ENCODE measurements around the gene PSMB7.

Gene PSMB7

GRCh38 chr9:124343533-124344290 is 71.5 kb downstream of the PSMB7 start:
- DNase-seq: no peak

DNA sequence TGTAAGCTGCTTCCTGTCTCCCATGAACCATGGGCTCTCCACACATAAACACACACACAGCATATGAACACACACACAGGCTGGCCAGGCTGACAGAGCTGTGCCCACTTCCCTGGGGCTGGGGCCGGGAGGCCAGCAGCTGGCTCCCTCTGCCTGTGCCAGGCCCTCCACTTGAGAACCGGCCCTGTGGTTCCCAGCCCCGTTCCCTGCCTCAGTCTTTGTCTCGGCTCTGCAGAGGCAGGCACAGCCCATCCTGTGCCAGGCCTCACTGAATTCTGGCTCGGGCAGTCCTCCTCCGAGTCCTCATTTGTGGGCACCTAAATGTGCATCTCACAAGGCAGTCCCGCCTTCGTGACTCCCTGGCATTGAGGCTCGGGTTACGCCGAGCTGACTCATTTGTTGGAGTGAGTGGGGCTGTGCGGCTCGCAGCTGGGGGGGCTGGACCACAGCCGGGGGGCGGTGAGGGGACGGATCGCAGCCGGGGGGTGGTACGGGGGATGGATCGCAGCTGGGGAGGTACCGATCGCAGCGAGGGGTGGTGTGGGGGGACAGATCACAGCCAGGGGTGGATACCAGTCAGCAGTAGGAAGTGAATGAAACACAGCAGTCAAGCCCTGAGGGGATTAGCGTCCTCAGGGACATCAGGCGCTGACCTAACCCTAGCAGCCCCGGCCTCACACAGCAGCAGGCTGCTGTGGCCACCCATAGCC is 72.3 kb downstream of the PSMB7 start:
- DNase-seq: peak; percentile 80

GRCh38 chr9:124342402-124342775 is 72.9 kb downstream of the PSMB7 start:
- no peak for DNase-seq

DNA sequence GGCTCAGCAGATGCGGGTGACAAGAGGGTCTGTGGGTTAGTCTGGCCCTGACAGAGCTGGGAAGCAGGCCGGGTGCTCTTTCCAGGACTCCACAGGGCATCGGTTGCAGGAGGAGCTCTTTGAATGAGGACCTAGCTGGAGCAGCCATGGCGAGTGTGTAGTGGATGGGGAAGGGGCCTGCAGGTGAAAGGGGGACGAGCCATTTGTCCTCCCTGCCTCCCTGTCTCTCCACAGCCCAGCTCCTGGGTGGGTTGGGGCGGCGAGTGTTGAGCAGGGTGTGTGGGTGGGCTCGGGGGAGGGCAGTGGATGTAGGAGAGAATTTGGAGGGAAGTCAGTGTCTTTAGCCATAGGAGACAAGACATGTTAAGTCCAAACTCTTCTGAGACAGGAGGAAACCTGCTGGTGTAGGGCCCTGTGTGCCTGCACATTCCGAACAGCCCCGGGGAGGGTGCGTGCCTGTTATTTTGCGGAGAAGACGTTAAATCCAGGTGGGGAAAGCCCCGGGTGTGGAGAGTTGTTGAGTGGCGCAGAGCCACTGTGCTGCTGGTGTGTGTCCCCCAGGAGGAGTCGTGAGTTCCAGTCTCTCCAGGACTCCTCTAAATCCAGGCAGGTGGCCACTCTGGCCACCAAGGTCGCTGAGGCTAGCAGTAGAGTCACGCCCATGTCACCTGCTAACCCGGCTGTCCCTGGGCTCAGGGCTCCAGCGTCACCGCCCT is 73.6 kb downstream of the PSMB7 start:
- no peak for DNase-seq

DNA sequence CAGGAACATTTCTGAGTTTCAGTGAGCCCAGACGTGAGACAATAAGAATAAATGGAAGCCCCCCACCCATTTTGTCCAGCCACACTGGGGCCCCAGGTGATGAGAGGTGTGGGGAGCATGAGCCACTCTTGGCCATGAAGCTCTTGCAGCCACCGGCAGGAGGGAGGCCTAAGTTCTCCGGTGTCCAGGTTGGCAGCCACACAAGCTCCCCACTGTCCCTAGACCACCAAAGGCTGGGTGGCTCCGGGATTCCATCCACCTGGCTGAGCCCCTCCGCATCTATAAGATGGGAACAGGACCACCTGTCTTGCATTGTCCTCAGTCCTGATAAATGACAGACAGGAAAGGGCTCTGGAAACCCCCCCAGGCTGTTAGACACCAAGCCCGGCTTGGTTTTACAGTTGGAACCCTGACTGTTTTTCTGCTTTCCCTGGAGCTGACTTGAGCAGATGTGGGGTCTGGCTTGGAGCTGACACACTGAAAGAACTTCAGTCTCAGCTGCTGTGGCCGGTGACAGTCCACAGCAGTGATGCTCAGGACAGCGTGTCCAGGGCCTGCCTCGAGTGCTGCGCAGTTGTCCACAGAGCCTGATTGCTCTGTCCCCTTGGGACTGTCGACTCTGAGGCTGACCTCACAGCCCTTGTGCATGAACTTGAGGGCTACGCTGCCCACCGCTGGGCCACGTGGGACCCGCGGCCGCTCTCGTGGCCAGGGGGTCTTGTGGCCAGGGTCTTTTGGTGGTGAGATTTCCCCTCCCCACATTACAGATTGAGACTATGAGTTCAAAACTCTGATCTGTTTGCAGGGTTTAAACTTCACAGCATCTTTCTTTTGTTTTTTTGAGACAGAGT is 74.8 kb downstream of the PSMB7 start:
- DNase-seq: no peak

DNA sequence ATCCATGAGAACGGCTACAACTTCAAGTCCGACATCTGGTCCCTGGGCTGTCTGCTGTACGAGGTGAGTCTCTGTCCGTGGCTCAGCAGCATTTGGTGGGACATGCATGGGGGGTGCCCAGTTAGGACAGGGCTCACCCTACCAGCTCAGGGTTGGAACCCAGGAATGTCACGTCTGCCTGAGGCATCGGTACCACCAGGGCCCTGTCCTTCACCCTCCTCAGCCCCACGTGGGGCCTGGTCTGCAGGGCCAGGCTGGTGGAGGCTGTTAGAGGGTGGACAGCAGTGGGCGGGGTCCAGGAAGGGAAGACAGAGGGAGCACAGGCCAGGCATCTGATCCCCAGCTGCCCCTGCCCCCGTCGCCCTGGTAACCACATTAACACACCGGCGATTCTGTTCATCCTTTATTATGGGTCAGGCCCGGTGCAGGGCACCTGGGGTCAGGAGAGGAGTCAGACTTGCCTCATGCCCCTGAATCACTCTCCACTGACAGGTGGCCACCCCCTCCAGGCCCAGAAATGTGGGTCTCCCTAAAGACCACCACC is 75.6 kb downstream of the PSMB7 start:
- DNase-seq: no peak

DNA sequence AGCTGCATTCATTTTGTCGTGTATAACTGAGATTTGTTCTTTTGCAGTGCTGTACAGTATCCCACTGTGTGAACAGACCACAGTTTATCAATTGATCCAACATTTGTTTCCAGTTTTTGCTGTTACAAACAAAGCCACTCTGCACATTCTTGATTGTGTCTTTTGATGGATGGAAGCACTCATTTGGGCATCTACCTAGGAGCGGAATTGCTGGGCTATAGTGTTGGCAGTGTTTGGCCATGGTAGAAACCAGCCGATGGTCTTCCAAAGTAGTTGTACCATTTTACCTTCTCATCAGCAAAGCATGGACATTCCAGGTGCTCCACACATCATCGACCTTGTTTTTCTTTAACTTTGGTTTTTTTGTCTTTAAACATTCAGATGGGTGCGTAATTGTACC is 77.7 kb downstream of the PSMB7 start:
- no peak for DNase-seq

- no peak for DNase-seq
Measured at GRCh38 chr9:124335320-124335707, 79.9 kb downstream of the PSMB7 start.

DNA sequence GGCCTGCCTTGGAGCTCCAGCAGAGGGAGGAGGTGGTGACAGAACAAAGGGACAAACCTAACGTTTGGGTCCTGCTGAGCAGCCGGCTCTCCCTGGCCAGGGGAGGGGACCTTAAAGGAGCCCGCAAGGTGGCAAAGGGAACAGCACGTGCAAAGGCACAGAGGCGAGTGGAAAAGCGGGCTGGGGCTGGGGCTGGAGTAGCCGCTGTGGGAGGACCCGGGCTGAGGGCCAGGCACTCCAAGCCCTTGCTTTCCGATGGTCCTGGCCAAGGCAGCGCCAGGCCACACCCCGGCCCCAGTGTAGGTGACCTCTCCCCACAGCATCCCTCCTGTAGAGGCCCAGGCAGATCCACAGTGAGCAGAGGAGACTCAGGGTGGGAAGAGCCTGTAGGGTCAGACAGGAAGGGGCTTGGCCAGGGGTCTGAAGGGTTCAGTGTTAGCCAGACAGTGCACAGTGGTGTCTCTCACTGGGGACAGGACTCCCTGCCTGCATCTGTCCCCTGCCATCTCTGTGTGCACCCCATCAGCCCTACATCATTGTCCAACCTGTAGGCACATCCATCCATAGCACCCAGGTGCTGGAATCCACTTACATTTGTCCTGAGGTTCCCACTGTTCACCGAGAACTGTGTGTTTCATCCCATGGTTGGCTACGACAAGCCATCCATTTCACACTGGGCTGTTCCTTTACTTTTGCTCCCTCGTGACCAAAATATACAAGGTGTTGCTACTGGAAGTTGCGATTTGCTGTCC is 80.5 kb downstream of the PSMB7 start:
- no peak for DNase-seq

DNA sequence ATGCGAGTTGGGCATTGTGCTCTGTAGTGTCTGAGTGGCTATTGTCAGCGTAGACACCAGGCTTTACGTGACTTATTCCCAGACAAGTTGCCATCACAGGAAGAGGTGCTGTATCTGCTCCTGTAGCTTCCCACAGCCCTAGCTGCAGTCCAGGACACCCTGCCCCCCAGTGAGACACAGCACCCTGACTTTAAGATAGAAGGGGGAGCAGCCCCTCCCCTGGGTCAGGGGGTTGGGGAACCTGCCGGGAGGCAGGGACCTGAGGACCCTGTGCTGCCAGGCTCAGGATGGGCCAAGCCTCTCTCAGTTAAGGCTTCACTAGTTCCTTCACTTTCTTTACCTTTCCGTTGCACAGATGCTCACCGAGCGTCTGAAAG is 82.1 kb downstream of the PSMB7 start:
- no peak for DNase-seq

DNA sequence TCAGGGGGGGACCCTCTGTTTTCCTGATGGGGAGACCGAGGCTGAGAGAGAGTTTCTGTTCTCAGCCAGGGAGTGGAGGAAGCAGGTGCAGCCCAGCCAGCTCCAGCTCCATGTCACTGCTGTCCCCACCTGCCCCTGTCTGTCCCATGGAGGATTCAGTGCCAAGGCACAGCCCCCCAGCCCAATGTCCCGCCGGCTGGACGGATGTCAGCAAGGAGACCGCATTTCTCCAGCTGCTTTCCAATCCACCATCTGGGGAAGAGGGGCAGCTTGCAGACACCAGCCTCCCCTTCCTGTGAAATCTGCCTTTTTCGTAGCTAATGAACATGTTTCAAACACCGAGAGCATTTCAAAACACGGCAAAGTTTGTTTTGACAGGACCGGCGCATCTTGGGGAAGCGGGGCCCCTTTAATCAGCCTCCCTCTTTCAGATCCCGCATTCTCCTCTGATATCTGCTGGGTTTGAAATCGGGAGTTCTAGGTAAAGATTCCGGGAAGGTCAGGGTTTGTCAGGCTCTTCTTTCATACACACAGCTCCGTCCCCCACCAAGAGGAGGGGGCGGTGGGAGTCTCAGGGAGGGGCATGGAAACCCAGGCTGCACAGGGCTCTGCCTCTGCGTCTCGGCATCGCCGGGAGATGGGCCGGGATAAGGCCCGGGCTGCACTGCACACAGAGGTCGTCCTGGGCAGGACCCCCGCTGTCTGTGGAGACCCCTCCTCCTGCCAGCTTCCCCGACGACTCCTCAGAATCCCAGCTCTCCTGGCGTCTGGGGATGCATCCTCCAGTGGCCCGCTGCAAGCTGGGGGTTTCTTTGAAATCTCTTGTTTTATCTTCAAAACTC is 82.7 kb downstream of the PSMB7 start:
- DNase-seq: peak; percentile 83

- DNase-seq: no peak
Measured at GRCh38 chr9:124331580-124331979, 83.7 kb downstream of the PSMB7 start.

DNA sequence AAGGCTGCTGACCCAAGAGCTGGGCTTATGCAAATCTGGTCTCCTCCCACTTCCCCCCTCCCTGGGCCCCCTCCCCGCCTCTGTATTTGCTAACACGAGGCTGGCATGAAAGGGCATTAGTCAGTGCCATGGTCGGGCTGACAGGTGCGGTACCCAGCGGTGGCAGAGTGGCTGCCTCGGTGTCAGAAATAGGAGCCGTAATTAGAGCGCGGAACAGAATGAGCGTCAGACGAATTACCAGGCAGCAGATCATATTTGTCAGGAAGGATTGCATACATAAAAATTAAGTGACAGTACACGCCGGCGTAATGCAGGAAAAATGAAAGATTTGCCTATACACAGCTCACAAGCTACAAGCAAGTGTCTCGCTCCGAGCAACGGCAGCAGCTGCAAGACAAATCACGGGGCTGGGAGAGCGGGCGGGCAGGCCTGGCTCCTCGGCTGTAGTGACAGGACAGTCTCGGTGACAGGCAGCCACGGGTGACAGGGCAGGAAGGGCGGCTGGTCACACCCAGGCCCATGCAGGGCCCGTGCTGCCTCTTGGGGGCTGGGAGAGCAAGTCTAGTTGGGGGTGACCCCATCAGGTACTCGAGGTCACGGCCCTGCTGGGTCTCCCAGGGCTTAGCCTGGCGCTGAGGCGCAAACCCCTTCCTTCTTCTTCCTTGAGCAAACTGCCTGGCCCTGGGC is 85.1 kb downstream of the PSMB7 start:
- no peak for DNase-seq

- no peak for DNase-seq
Measured at GRCh38 chr9:124329206-124329792, 85.9 kb downstream of the PSMB7 start.

GRCh38 chr9:124328285-124328684 is 87.0 kb downstream of the PSMB7 start:
- no peak for DNase-seq

GRCh38 chr9:124327491-124327890 is 87.8 kb downstream of the PSMB7 start:
- no peak for DNase-seq

GRCh38 chr9:124326378-124326777 is 88.9 kb downstream of the PSMB7 start:
- no peak for DNase-seq

DNA sequence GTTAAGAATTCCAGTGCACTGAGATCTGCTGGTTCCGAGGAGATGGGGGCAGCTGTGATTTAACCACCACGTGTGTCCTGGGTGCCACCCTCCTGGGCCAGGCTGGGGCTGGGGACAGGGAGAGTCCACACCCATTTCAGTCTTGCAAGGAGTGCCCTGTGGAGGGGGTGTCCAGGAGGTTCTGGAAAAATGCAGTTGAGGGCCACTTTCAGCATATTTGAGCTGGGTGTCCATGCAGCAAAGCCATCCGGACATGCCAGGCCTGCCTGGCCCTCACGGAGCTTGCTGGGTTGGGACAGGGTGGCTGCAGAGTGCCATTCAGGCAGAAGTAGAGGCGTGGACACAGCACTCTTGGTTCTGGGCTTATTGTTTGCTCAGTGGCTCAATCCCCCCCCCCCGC is 89.4 kb downstream of the PSMB7 start:
- no peak for DNase-seq

GRCh38 chr9:124323904-124324303 is 91.3 kb downstream of the PSMB7 start:
- no peak for DNase-seq
